Dedifferentiated amniotic fluid mesenchymal stem cell (primary cell): ENCODE measurements around the gene SLC35B3.
"Not testable (repeated sequence)": the region's sequence is repeated elsewhere in the genome, so short reads cannot be mapped to it uniquely, and the experiment has no call there.

Source experiments
- DNase-seq: peaks from one replicate; pipeline ENCODE4 v3.0.0-alpha.2; 2016; ENCODE audit errors: extremely low spot score

SLC35B3 gene

DNA sequence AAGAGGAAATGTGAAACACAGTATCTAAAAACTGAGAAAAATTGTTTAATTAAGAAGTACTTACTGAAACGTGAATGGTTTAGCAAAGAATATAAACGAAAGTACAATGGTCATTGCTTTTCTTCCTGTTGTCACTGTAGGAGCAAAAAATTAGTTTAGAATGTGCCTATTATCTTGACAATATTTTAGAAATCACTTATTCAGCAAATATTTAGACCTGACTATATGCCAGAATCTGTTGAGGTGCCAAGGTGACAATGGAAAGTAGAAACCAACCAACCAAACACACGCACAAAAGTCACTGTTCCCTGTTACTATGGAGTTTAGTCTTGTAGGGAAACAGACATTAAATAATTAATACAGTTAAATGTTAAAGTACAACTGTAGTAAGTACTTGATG lies 20.5 kb downstream of the SLC35B3 start:
- no peak for DNase-seq

DNA sequence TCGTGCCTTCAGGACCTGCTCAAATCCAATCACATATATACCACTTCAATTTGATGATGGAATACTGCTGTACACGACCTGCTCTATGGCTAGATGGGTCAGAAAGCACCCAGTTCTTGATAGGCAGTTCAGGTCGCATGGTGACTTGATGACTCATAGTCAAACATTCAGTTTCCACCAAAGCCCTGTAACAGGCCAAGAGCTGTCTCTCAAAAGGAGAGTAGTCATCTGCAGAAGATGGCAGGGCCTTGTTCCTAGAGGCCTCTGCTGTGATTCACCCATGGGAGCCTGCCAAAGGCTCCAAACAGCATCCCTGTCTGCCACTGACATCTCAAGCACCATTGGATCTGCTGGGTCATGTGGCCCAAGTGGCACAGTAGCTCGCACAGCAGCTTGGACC lies 29.4 kb downstream of the SLC35B3 start:
- not testable (repeated sequence) for DNase-seq

DNA sequence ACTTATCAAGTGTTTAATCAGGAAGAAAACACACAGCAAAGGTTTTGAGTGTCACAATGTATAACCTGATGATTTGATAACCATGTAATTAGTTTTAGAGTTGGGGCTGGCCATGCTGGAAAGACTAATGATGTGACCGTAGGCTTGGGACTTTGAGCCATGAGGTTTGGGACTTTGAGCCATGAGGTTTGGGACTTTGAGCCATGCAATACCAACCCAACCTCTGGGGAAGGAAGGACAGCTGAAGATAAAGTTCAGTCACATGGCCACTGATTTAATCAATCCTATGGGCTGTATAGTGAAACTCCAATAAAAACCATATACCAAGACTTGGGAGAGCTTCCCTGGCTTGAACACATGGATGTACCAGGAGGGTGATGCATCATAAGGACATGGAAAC lies 32.8 kb downstream of the SLC35B3 start:
- no peak for DNase-seq

DNA sequence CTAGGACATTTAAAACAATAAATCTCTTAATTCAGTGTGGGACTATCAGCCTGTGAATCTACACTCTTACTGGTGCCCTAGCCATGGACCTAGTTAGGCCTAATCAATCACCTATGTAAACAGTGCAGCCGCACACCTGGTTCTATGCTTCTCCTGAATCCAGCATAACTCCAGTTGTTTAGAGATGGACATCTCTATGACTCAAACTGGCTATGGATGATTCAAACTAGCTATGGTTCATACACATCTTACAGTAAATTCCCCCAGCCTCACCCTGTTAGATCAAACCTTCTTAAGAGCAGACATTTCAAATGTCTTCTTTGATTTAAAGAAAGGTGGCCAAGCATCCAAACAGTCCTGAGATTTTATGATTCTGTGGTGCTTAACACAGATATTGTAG lies 34.7 kb downstream of the SLC35B3 start:
- no peak for DNase-seq

DNA sequence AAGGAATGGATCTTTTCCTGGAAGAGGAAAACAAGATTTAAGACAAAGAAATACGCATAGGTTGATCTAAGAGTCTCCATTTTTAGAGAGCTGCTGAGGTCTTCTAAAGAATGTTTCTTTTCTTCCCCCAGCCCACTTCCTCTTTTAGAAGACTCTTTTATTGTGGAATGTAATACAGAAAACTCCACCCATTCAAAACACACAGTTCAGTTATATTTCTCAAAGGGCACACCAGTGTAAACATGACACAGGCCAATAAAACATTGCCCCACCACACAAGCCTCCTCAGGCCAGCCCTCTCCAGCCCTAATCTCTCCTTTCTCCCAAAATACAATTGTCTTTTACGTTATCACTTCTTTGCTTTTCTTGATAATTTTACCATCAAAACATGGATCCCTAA lies 42.8 kb downstream of the SLC35B3 start:
- no peak for DNase-seq

DNA sequence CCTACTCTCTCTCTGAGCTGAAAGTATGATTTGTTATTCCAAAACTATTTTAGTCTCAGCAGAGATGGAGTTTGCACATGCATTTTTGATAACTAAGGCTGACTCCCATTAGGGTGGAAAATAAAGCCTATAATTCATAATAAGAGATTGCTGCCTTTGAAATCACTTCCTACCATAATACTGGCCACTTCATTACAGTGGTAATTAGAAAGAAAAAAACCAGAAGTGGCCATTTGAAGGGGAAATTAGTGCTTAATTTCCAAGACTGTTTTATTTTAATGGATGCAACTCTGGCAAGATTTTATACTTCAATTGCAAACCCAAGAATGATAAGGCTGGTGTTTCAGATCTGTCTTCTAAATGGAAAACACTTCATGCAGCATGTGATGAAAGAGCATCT lies 43.4 kb downstream of the SLC35B3 start:
- DNase-seq: no peak

DNA sequence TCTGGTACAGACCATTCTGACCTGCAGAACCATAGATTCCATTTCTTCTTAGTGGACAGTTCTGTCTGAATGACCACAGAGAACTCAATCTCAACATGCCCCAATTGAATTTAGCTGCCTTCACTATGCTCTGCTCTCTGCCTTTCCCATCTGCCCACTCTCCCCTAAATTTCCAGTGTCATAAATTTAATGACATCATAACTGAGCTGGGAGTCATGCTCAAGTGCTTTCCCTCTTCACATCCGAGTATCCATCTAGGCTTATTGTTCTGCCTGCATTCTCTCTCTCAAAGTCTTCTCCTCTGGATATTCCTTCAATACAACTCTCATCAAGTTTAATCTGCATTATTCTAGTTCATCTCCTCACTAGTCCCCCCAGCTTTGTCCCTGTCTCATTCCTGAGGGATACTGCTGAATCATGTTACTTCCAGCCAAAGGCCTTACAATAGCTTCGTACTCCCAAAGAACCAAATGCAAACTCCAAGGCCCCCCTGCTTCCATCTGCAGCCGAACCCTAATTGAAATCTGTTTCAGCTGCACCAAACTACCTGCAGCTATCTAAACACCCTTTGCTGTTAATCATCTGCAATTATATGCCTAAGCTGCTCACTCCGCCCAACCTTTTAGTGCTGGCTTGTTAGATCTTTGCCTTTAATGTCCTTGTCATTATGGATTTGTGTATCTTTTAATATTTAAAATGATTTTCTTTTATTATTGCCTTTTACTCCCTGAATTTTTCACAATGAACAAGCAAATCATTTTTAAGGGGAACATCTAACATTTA lies 46.1 kb downstream of the SLC35B3 start:
- DNase-seq: no peak

DNA sequence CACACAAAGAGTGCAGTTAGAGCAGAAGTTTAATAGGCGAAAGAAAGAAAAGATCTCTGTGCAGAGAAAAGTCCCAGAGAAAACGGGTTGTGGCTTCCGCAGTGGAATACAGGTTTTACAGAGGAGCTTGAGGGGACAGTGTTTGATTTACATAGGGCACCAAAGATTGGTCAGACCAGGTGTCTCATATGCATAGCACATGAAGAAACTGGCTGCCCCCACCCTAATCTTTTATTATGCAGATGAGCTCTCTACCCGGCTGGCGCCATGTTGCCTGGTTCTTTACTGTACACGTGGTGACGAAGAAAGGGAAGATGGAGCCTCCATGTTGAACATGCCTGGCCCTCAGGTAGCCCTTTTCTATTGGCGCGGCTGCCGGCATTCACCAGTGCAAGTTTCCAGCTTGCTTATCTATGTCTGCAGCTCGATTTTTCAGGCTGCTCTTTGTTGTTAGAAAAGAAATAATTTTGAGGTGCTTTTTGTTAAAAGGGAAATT lies 47.4 kb downstream of the SLC35B3 start:
- DNase-seq: no peak

DNA sequence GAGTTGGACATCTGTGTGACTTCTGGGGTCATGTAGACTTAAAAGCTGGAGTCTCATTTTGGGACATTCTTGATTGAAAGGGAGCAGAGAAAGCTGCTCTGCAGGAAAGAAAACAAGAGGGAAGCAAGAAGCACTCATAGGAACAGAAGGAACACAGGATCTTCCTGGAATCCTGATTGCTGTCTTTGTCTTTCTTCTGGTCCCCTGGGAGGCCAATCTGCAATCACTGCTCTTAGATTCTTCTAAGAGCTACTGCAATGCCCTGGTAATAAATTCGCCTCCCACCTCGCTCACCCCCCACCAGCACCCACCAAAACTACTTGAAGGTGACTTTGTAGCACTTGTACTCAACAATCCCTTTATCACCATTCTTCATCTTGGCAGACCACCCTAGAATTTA lies 51.8 kb downstream of the SLC35B3 start:
- DNase-seq: no peak

DNA sequence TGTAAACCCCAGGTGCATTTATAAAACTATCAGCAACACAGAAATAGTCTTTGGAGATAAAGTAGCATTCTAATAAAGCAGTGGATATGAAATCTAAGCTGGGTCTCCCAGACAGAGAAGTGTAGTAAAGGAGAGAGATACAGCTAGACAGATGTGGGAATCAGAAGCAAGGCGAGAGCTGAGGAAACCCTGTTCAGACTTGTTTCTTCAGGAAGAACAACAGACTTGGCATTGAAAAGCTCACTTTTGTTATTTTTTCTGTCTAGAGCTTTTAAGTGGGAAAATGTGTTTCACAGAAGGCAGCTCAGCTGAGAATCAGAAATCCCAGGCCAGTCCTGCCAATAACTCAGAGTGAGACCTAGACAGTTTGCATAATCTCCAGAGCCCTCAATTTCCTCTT lies 52.9 kb downstream of the SLC35B3 start:
- DNase-seq: no peak

DNA sequence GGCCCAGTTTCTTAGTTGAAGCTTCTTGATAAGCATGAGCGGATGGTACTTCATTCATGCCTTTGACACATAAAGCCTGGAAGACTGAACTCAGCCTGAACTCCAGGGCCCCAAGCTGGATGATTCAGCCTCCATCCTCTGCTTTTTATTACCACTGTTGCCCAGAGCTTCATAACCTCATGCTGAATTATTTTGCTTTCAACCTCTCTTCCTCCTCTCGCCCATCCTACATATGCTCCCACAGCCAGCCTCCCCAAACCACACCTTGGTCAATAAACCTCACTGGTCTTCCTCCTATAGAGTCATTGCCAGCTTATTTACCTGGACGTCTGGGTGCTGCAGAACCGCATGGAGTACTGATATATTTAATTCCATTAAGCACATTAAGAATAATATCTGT lies 59.4 kb downstream of the SLC35B3 start:
- DNase-seq: no peak
